GM19467 (cell line): ENCODE measurements around the gene MPC2.
"Not testable (repeated sequence)": the region's sequence is repeated elsewhere in the genome, so short reads cannot be mapped to it uniquely, and the experiment has no call there.

Experiments used
- ATAC-seq: cut with Tn5 transposase; IDR thresholded peaks from one replicate; pipeline ENCODE4 v1.9.1; 2021; ENCODE audit warnings: mild to moderate bottlenecking, moderate library complexity; ENCODE audit not compliant: unreplicated experiment

MPC2 gene

DNA sequence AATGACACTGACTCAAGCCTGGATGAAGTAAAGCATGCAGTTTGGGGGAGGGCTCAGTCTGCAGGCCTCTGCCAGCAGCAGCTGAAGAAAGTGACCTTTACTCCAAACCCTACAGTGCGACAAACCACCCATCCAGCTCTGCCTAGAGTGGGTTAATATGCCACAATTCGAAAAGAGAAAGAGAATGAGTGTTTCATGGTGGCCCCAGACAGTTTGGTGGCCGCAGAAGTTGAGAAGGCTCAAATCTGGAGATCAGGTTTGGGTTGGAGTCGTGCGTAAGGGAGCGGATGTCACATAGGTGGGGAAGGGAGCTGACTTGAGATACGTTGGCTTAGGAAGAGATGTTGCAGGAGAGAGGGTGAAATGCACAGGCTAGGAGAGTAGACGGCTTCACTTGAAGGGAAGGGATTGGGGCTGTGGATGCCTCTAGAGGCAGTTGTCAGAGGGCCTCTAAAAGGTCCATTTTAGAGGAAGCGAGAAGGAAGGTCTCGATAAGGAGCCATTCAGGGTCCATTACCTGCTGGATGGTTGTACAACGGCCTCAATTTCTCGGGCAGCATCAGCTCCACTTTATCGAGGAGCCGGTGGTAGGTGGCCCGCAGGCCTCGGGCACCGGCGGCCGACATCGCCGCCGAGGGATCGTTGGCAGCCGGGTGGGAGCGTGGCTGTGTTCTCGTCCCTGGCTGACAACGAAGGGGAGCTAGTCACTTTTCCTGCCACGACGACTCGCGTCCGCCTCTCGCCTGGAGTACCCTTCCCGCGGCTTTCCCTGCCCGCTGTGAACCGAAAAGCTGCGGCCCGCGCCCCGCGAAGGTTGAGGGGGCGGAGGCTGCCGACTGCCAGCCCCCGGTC, 1.4 kb downstream of the MPC2 start:
- ATAC-seq = peak; percentile 3

DNA sequence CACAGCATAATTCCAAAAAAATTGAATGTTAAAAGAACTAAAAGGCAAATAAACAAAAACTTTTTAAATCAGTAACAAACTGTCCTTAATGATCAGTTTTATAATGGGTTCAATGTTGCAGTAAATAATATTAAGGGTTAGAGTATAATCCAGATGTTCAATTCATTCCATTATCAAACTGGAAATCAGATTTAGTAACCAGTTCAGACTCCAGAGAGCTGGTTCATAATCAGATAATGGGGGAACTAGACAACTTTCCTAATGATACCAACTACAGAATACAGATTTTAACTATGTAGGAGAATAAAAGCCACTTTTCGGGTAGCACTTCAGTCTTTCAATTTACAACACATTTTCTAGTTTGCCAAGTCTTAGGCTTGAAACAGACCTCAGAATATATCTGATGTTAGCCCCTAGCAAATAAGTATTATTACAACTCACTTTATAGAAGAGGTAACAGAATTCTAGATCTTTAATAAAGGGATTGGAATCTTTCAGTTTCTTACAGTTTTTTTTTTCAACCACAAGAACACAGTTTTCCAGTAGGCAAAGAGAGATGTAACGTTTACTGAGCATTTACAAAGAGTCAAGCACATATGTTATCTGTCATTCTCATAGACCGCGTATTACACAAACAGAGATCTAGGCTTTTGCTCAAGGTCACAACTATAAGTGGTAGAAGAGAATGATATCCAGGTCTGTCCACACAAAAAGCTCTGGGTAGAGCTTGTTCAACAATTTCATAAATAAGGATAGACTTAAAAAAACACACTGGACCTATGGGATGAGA, 2.3 kb downstream of the MPC2 start:
- no peak for ATAC-seq

DNA sequence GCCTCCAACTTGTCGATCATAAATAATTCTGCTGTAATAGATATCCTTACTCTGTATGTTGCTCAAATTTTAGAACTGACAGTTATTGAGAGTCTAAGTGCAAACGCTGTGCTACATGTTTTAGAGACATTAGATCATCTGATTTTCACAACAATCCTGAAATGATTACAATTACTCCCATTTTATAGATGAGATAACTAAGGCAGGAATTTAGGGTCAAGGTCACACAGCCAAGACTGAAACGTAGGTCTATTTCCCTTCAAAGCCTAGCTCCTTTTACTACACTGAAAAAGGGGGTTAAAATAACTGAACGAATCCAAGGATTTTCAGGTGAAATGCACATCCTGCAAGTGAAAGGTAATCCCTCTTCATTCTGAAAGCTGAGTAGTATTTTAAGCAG, 3.1 kb downstream of the MPC2 start:
- ATAC-seq = no peak

DNA sequence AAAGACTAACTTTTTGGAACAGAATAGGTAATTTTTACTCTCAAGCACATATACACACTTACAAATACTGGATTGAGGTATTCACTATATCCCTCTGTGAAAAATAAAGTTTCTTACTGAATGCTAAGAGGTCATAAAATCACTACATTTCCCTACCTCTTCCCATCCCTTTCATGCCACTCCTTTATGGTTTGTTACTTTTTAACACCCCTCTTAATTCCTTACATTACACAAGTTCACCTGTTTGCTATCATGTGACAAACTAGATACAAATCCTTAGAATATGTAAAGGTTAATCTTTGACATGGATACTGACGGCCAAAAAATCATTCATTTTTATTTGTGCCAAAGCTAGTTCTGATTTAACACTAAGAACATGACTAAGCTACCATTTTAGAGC, 7.1 kb downstream of the MPC2 start:
- ATAC-seq = no peak

DNA sequence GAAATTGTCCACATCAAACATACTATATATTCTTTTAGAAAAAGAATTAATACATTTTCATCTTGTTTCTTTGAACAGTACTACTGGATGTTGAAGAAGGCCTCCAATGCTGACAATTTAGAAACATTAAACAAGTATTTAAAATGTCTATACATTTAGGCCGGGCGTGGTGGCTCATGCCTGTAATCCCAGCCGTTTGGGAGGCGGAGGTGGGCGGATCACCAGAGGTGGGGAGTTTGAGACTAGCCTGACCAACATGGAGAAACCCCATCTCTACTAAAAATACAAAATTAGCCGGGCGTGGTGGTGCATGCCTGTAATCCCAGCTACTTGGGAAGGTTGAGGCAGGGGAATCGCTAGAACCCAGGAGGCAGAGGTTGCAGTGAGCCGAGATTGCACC, 8.0 kb downstream of the MPC2 start:
- ATAC-seq = not testable (repeated sequence)

DNA sequence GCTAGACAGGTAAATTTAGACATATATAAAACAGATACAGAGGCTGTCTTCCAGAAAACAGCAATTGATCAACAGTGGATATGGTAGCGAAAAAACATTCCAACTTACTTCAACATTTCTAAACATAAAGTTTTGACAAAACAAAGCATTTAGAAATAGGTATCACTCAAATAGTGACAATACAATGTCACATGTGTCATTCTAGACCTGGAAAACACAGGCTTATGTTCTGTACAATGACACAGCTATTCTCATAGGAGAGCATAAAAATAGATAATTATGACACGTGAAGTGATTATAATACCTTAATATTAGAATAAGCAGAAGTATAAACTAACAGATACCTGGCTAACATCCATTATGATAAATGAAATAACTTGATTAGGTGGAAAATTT, 8.4 kb downstream of the MPC2 start:
- ATAC-seq = no peak

DNA sequence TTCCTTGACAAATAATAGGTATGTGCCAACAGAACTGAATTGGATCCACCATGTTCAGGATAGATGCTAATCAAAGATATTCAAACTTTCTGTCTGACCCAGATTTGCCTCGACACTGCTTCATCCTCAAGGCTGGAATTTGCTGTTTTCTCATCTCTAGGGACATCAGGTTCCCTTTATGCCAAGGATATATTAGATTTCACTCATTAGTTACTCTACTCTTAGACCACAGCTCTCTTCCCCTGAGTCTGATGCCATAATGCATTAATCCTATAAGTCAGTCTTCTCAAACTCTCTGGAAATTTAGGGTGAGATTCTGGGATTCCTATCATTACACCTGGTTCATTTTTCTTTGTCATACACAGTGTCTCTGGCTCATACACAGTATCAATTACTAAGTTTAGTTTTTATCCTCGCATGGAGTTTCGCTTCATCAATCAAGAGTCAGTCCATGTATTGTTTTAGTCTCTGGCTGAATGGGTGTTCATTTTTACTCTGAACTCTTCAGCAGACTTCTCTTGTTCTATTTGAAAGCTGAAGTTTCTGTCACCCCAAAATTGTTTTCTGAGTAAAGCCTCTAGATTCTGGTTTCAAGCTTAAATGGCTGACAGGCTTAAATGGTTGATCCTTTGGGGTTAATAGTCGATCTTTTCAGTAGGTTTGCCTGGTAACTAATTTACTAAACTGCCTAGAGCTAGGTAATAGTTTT, 9.7 kb downstream of the MPC2 start:
- peak; percentile 39 for ATAC-seq

DNA sequence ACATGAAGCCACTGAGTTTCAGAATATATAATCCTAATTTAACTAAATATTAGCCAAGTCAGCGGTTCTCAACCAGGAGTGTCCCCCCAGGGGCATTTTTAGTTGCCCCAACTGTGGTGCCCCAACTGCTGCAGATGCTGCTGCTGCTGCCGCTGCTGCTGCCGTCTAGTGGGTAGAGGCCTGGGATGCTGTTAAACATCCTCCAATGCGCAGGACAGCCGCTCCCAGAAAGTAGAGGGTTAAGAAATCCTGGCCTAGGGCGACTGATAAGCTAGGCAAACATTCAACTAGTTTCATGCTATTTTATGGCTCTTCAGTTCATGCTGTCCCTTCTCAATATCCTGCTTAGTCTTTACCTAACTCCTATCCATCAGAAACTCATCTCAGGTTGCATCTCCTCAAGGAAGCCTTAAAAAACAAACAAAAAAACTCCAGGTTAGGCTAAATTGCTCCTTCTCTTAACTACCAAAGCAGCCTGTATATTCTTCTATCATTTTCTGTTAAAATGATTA, 10.3 kb downstream of the MPC2 start:
- ATAC-seq = no peak

DNA sequence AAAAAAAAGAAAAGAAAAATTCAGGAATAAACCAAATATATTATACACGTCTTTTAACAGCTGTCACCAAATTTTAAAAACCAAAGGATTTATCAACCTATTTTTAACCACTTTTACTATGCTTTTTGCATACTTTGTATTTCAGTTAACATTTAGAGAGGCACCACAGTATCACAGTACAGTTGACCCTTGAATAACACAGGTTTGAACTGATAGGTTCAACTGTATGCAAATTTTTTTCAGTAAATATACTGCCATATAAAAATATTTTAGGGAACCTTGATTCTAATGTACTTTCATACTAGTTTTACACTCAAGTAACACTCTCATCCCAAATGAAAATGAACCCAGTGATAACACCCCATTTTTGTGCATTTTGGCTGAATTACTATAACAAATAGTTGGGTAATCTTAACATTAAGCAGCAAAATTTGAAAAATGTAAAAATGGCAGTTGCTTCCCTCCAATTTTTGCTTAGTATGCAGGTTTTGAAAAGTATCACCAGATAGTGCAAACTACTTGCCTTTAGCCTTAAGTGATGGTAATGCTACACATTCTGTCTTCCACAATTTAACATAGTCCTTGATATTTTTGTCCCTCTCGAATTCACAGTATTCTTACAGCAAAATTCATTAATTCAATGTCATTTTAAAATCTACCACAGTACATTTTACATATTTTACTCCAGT, 12.2 kb downstream of the MPC2 start:
- ATAC-seq = no peak

DNA sequence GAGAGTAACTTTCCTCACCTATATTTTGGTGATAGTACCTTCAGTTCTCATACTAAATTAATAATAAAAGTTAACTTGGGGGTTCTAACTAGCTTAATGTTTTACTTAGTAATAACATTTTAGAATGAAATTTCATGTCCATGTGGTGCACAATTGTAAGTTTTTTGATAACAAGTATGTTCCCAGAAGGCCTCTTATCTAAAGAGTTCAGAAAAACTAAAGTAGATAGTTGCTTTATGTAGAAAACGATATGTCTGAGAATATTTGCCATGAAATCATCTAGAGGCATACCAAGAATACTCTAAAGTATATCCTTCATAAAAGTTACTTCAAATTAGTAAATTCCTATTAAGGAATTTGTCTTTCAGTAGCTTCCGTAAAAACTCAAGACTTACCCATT, 12.8 kb downstream of the MPC2 start:
- ATAC-seq = no peak

DNA sequence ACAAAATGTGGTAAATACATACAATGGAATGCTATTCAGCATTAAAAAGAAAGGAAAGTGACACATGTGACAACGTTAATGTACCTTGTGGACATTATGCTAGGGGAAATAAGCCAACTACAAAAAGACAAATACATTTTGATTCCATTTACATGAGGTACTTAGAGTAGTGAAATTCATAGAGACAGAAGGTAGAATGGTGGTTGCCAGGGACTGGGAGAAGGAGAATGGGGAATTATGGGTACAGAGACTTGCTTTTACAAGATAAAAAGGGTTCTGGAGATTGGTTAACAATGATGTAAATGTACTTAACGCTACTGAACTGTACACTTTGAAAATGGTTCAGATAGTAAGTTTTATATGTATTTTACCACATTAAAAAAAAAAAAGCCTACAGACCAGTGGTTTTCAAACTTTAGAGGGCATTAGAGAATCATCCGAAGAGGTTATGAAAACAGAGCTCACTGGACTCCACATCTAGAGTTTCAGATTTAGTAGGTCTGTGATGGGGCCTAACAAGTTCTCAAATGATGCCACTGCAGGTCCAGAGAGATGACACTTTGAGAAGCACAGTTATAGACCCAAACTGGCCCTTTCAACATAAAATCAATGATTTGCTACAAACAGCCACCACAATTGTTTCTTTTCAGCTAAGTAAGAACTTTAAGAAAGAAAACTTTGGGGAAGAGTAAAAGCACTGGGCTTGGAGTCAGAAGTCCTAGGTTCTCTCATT, 13.4 kb downstream of the MPC2 start:
- no peak for ATAC-seq

DNA sequence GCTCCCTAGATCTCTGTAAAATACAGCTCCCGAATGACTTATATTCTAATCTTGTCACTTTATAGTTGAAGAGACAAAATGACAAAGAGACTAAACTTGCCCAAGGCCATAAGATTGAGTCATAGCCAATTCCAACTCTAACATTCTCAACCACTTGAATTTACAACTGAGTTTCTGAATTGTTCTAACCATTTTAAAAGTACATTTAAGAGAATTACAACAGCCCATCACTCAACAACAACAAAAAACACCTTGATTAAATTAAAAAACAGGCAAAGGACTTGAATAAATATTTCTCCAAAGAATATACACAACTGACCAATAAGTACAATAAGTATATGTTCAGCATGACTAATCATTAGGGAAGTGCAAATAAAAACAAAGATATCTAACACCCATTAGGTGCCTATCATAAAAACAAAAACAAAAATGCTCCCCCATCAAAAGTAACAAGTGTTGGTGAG, 14.2 kb downstream of the MPC2 start:
- ATAC-seq = no peak

DNA sequence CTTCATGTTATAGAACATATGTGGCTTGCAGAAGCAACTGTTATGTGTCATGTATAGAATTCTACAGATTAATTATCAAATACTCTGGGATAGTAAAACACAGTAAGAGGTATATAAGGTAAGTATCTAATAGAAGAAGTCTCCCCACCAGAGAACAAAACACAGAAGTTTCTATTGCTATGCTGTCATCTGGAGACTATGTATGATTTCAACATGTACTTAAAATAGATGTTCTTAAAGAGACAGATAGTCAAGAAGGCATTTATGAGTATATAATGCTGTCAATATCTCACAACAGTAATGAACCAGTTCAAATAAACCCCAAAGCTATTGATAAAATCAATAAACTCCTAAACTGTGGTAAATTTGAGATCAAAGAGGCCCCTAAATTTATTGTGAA, 14.8 kb downstream of the MPC2 start:
- no peak for ATAC-seq

DNA sequence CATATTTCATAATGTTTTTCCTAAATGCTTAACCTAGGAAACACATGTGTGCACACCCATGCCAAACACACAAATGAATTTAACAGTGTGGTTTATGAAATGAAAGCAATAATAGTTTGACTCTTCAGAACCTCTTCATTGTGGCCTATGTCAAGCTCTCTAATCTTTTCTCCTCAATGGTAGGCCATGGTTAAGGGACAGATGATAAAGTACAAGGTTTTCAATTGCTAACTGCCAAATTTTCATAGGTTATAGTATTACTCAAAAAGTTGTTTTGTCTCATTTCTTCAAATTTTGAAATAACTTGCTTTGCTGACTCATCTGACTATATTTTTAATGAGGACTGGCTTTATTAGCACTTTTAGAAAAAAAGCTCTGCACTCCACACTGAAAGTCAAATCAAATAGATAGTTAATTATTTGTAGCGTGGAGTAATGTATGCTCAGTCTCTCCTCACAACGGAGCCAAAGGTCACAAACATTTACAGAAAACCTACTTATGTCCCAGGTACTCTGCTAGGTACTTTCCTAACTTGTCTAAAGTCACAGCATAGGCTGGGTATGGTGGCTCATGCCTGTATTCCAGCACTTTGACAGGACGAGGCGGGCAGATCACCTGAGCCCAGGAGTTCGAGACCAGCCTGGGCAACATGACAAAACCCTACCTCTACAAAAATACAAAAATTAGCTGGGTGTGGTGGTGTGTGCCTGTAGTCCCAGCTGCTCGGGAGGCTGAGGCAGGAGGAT, 19.9 kb downstream of the MPC2 start:
- no peak for ATAC-seq

DNA sequence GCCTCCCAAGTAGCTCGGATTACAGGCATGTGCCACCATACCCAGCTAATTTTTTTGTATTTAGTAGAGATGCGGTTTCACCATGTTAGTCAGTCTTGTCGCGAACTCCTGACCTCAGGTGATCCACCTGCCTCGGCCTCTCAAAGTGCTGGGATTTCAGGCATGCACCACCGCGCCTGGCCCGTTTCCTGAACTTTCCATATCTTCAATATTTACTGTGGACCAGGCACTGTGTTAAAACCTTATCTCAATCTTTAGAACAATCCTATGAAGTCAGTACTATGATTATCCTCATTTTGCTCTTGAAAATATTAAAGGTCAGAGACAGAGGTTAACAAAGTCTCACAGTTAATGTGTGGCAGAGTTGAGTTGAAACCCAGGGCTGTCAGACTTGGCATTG, 21.3 kb downstream of the MPC2 start:
- ATAC-seq = no peak

DNA sequence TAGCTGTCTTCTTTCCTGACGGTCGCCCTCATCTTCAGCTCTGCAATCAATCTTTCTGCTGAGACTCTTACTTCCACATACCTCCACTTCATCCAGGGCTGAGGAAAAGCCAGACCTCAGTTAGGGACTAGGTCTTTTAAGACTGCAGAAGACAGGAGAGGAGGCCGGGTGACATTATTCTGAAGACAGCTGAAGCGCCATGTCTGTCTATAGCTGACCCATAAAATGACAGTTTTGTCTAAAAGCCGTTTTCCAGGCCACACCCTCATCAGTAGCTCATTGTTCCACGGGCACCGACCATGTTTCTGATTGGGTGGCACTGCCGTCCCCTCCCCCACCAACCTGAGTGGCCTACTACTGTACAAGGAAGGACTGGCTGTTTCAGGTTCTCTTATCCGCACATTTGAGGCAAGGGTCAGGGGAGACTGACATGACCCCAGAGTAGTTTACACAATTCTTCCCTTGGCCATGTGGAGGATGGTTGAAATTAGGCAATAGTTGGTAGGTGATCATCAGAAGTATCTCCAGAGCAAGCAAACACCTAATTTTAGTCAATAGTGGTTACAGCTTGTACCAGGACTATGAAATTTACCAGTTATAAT, 22.9 kb downstream of the MPC2 start, which contains the start of gene ADCY10:
Gene ADCY10 (minus strand): TSS at position 240 of the 602 bp plus-strand sequence. CDS start 8,994 bp downstream, outside the sequence.
- no peak for ATAC-seq

DNA sequence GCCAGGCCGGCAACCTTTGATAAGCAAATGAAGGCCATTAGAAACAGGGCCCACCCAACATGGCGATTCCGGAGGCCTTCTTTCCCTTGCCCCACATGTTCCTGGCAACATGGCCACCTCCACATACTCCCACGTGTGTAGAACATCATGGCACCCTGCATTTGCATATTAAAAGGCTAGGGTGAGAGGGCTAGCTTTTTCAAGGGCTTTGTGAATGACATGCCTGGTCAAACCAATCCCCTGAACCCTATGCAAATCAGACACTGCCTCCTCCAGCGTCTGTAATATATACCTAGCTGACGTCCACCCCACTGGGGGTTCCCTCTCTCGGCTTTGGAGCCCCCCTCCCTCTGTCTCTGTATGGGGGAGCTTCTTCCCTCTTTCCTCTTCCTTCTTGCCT, 24.6 kb downstream of the MPC2 start:
- no peak for ATAC-seq

DNA sequence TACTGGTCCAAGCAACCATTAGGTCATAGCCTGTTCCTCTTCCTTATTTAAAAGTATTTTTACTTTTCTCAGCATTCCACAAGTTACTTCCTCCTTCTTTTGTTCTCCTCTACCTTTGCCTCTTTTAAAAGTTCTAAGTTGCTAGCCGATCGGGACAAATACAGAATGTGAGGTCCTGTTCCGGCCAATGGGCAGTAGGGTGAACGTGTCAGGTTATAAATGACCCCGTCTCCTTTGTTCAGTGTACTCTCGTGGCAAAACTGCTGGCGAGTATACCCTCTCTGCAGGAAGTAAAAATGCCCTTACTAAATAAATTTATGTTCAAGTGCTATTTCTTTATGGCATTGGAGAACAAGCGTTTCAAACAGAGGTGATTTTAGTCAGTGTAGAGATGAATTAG, 25.5 kb downstream of the MPC2 start:
- ATAC-seq = no peak

DNA sequence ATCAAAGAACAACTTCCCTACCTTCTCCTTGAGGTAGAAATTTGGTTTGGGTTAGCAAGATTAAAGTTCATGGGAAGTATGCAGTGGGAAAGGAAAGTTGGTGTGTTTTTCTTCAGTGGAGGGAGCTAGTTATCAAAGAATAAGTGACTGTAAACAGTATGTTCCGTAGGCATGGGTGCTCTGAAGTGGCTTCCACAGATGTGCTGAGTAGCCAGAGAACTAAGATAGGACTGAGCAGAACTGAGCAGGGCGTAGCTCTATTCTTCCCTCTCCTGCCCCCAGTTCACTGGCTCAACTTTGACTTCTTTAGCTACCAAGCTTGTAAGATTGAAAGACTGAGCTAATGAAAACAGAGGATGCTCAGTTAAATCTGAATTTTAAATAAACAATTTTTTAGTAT, 26.3 kb downstream of the MPC2 start:
- no peak for ATAC-seq
